HepG2 (cell line): ENCODE measurements around the gene INPP4B. TPM values are rescaled to one million over a fixed set of nuclear protein-coding genes. Genes with fewer than 3 reads are reported as not detected.

Experiments
- ATAC-seq: fragments of 200-7000 bp; cut with Tn5 transposase; 3 replicates; pipeline ENCODE4 v1.9.1; 2020; ENCODE audit warnings: mild to moderate bottlenecking, moderate library complexity
- BruUV-seq: library from RNA; stranded (reverse); fragments of 400-500 nt; replicated peaks from 2 replicates; lab custom pipeline; 2021; lab: Mats Ljungman, UMichigan
- CTCF ChIA-PET: fragments of 300-600 bp; formaldehyde crosslinking; extraction: SDS; loops from one replicate; lab custom pipeline; 2021; ENCODE audit warnings: low total read pairs, inconsistent platforms, low intra/inter-chr PET ratio; lab: Yijun Ruan, JAX
- POLR2A ChIA-PET: fragments of 350-600 bp; sonication (Branson Sonifier 250); formaldehyde crosslinking; loops from one replicate; lab custom pipeline; 2020; ENCODE audit warnings: antibody characterized with exemption, inconsistent platforms; lab: Yijun Ruan, JAX
- DNase-seq: peaks from one replicate; pipeline ENCODE4 v3.0.0-alpha.2; 2015; ENCODE audit warnings: low spot score
- FAIRE-seq: peaks from 3 replicates; lab custom pipeline; 2011; peaks lifted over from hg19 to GRCh38; lab: Jason Lieb, UNC
- H2AFZ ChIP-seq: one replicate; pipeline ENCODE4 v1.6.1; 2011; ENCODE audit warnings: low read length, inconsistent platforms
- H3K27ac ChIP-seq: fragments of 300-600 bp; 3 replicates; pipeline ENCODE4 v1.8.0; 2011; ENCODE audit warnings: mixed run types, mild to moderate bottlenecking, mixed read lengths, low read length, inconsistent platforms; ENCODE audit not compliant: insufficient read depth; ENCODE audit errors: extremely low read length
- H3K27me3 ChIP-seq, 2 experiments: fragments of 200-600 bp in 1 of 2; 2 replicates in 1 of 2; 3 replicates in 1 of 2; pipeline versions ENCODE4 v1.6.0 to v1.8.0; 2011; ENCODE audit warnings: low read length in 2 of 2, mild to moderate bottlenecking in 2 of 2, moderate library complexity in 2 of 2, inconsistent platforms in 1 of 2; ENCODE audit not compliant: insufficient read depth in 2 of 2, control insufficient read depth in 1 of 2
- H3K36me3 ChIP-seq, 2 experiments: fragments of 200-600 bp in 1 of 2; replicated peaks in 1 of 2; 2 replicates in 1 of 2; 3 replicates in 1 of 2; pipeline versions ENCODE4 v1.5.1 to v1.8.0; 2011; ENCODE audit warnings: low read length in 2 of 2, inconsistent platforms in 1 of 2; ENCODE audit not compliant: insufficient read depth in 2 of 2, control insufficient read depth in 1 of 2
- H3K4me1 ChIP-seq: 2 replicates; pipeline ENCODE4 v1.5.1; 2012; ENCODE audit warnings: low read length, inconsistent platforms; ENCODE audit not compliant: insufficient read depth
- H3K4me2 ChIP-seq: 2 replicates; pipeline ENCODE4 v1.6.0; 2011; ENCODE audit warnings: low read depth, low read length, inconsistent platforms
- H3K4me3 ChIP-seq, 3 experiments: fragments of 200-600 bp in 1 of 3; sonication (generic), shearing (Covaris generic) in 1 of 3; replicated peaks in 1 of 3; 2 replicates each; pipeline ENCODE4 v1.5.1; 2011 to 2016; ENCODE audit warnings: low read length in 3 of 3, inconsistent platforms in 2 of 3, low read depth in 2 of 3, mild to moderate bottlenecking in 2 of 3, control low read depth in 1 of 3, mixed read lengths in 1 of 3; ENCODE audit not compliant: insufficient read depth in 1 of 3
- H3K79me2 ChIP-seq: one replicate; pipeline ENCODE4 v1.6.1; 2011; ENCODE audit warnings: low read length, inconsistent platforms; ENCODE audit not compliant: insufficient read depth
- H3K9ac ChIP-seq: 2 replicates; pipeline ENCODE4 v1.6.0; 2011; ENCODE audit warnings: mild to moderate bottlenecking, low read depth, low read length, inconsistent platforms; ENCODE audit not compliant: insufficient read depth
- H3K9me3 ChIP-seq: 2 replicates; pipeline ENCODE4 v1.5.1; 2012; ENCODE audit warnings: mild to moderate bottlenecking, low read length
- H4K20me1 ChIP-seq: 2 replicates; pipeline ENCODE4 v1.6.0; 2011; ENCODE audit warnings: inconsistent platforms, mild to moderate bottlenecking, low read length, moderate library complexity; ENCODE audit not compliant: insufficient read depth
- CENPX ChIP-seq: sonication (generic); formaldehyde crosslinking; IDR thresholded peaks from 2 replicates; pipeline ENCODE4 v1.9.0; 2021; ENCODE audit warnings: mild to moderate bottlenecking, missing genetic modification reagents, moderate library complexity
- DNMT3B ChIP-seq: conservative IDR thresholded peaks from 2 replicates; pipeline ENCODE4 v1.6.1; 2016; ENCODE audit warnings: missing biosample characterization, control low read depth
- FOXA3 ChIP-seq: IDR thresholded peaks from 2 replicates; pipeline ENCODE4 v1.6.1; 2016; ENCODE audit warnings: missing genetic modification reagents, missing compliant biosample characterization
- HDAC1 ChIP-seq: sonication (generic); formaldehyde crosslinking; IDR thresholded peaks from 2 replicates; pipeline ENCODE4 v1.5.1; 2020; ENCODE audit warnings: mild to moderate bottlenecking, missing genetic modification reagents
- KDM1A ChIP-seq: IDR thresholded peaks from 2 replicates; pipeline ENCODE4 v1.6.1; 2016; ENCODE audit warnings: missing compliant biosample characterization
- POLR2A ChIP-seq, 2 experiments: IDR thresholded peaks; 2 replicates each; pipeline ENCODE4 v1.6.1; 2011; ENCODE audit warnings: low read depth in 2 of 2, low read length in 2 of 2, mild to moderate bottlenecking in 1 of 2, moderate library complexity in 1 of 2; ENCODE audit not compliant: insufficient read depth in 1 of 2
- ZC3H13 ChIP-seq: sonication (generic); formaldehyde crosslinking; IDR thresholded peaks from 2 replicates; pipeline ENCODE4 v1.8.1; 2023; ENCODE audit warnings: mild to moderate bottlenecking, missing genetic modification reagents, moderate library complexity
- ZKSCAN5 ChIP-seq: sonication (generic); formaldehyde crosslinking; IDR thresholded peaks from 2 replicates; pipeline ENCODE4 v1.5.1; 2020; ENCODE audit warnings: mild to moderate bottlenecking, missing genetic modification reagents
- ZNF362 ChIP-seq: sonication (generic); formaldehyde crosslinking; IDR thresholded peaks from 2 replicates; pipeline ENCODE4 v1.4.0; 2020; ENCODE audit warnings: missing genetic modification reagents, mild to moderate bottlenecking, borderline replicate concordance
- ZNF644 ChIP-seq: IDR thresholded peaks from 2 replicates; pipeline ENCODE4 v1.6.1; 2016; ENCODE audit warnings: low read depth
- ZNF891 ChIP-seq: sonication (generic); formaldehyde crosslinking; IDR thresholded peaks from 2 replicates; pipeline ENCODE4 v1.5.0; 2020; ENCODE audit warnings: mild to moderate bottlenecking, missing genetic modification reagents
- ZSCAN22 ChIP-seq: sonication (generic); formaldehyde crosslinking; IDR thresholded peaks from 2 replicates; pipeline ENCODE4 v1.4.0; 2020; ENCODE audit warnings: mild to moderate bottlenecking, missing genetic modification reagents
- ZUFSP ChIP-seq: sonication (generic); formaldehyde crosslinking; IDR thresholded peaks from 2 replicates; pipeline ENCODE4 v1.9.0; 2021; ENCODE audit warnings: missing genetic modification reagents, mild to moderate bottlenecking, borderline replicate concordance
- WGBS: methylation state at CpG from one replicate; pipeline ENCODE4 v1.1.6; 2017; ENCODE audit warnings: low lambda C conversion rate; 5-methylcytosine and 5-hydroxymethylcytosine counted together
- in situ Hi-C: cut with HindIII; loops from 2 replicates; pipeline ENCODE4 v1.10.0; 2017; ENCODE audit warnings: low pct_unique_long_range_greater_than_20kb; ENCODE audit not compliant: extremely low pct_ligation_motif_present
- intact Hi-C: fragments of 100-400 bp; cut with micrococcal nuclease; formaldehyde crosslinking; loops from one replicate; pipeline ENCODE4 v1.10.0; 2022; ENCODE audit not compliant: unreplicated experiment
- polyA plus RNA-seq, 8 experiments: library from polyadenylated mRNA; depleted of rRNA in 3 of 8; stranded (reverse) in 7 of 8; unstranded in 1 of 8; fragments of >200 nt; fragmentation: Illumina TruSeq in 4 of 8; extraction: Trizol in 4 of 8; gene quantifications; 2 replicates each; pipeline versions ENCODE4 v1.2.1 to v1.2.3, GENCODE V29; 2011 to 2016; ENCODE audit warnings: low read depth in 4 of 8, missing spikeins in 1 of 8, mixed read lengths in 1 of 8; ENCODE audit not compliant: insufficient read depth in 1 of 8
- total RNA-seq, 5 experiments: library from RNA; depleted of rRNA; stranded (reverse); fragments of >200 nt; fragmentation: Illumina TruSeq; extraction: Trizol; gene quantifications; 2 replicates each; pipeline ENCODE4 v1.2.3, GENCODE V29; 2016; ENCODE audit warnings: low read depth in 1 of 5

Gene INPP4B
- total and polyA plus RNA-seq, 2 of the 13 experiments (the other 11 are each of a cell fraction or from before 2014, with no cell fraction given): not detected

- no peak for TF ChIP-seq FOXA3 (CRISPR knock-in tag)
Observed at GRCh38 chr4:142331132-142331531, 515.0 kb downstream of the INPP4B start (continued).

- WGBS: 92% methylated on average over 5 of the region's 5 CpGs
- no peaks in the 10 kb centered on the region for H4K20me1 ChIP-seq
- no peaks in the 10 kb centered on the region for H3K79me2 ChIP-seq
- no peaks in the 10 kb centered on the region for H3K4me1 ChIP-seq
- H3K9ac ChIP-seq: no peak overlapping the region
- ChIA-PET CTCF (no interaction called here), POLR2A (no interaction called here)
- no TSS peak for BruUV-seq
- no peaks in the 10 kb centered on the region for H3K36me3 ChIP-seq
- no peak overlapping the region for H3K4me3 ChIP-seq
- no peaks in the 10 kb centered on the region for H3K9me3 ChIP-seq
- in situ Hi-C loops (no loop called here), intact Hi-C loops (no loop called here)
- no peak for ATAC-seq
- no peak overlapping the region for H2AFZ ChIP-seq
- H3K4me2 ChIP-seq: no peak overlapping the region
- TF ChIP-seq ZC3H13 (CRISPR knock-in tag) (no peak), CENPX (CRISPR knock-in tag) (no peak), ZSCAN22 (no peak), DNMT3B (CRISPR knock-in tag) (no peak), ZNF891 (CRISPR knock-in tag) (no peak), ZKSCAN5 (CRISPR knock-in tag) (no peak), KDM1A (CRISPR knock-in tag) (no peak), ZUFSP (no peak), POLR2A (IDR thresholded peaks at IDR 0.05; ENCODE audit: insufficient read depth in 1 of 2, low read depth in 2 of 2, low read length in 2 of 2) (no peak), ZNF644 (CRISPR knock-in tag) (no peak), ZNF362 (no peak), HDAC1 (CRISPR knock-in tag) (no peak)
- no peak for FAIRE-seq
- DNase-seq: no peak
- no peaks in the 10 kb centered on the region for H3K27me3 ChIP-seq
- no peak overlapping the region for H3K27ac ChIP-seq
Observed at GRCh38 chr4:142330311-142330710, 515.8 kb downstream of the INPP4B start.
